RWPE2 (cell line): Measurements from ENCODE around the gene MEF2B.
A peak's percentile ranks its signal among the peaks of the same experiment; 100 is the strongest.

Experiments
- ATAC-seq: fragments of 200-7000 bp; cut with Tn5 transposase; 3 replicates; pipeline ENCODE4 v1.9.1; 2021; ENCODE audit warnings: low read depth
- DNase-seq: peaks from one replicate; pipeline ENCODE4 v3.0.0-alpha.2; 2020; ENCODE audit warnings: low spot score
- H3K27ac ChIP-seq: fragments of 450-650 bp; 2 replicates; pipeline ENCODE4 v1.5.1; 2017; ENCODE audit warnings: mild to moderate bottlenecking; ENCODE audit not compliant: poor library complexity, severe bottlenecking
- H3K27me3 ChIP-seq: fragments of 250-450 bp; sonication (Bioruptor Pico); 2 replicates; pipeline ENCODE4 v1.5.1; 2021; ENCODE audit warnings: mild to moderate bottlenecking, moderate library complexity; ENCODE audit not compliant: insufficient read depth, poor library complexity, severe bottlenecking
- H3K36me3 ChIP-seq: fragments of 250-450 bp; sonication (Bioruptor Pico); 2 replicates; pipeline ENCODE4 v1.5.1; 2020; ENCODE audit warnings: low read depth, mild to moderate bottlenecking, moderate library complexity
- H3K4me1 ChIP-seq: fragments of 250-450 bp; sonication (Bioruptor Pico); 2 replicates; pipeline ENCODE4 v1.5.1; 2021; ENCODE audit warnings: mild to moderate bottlenecking, moderate library complexity; ENCODE audit not compliant: insufficient read depth, poor library complexity, severe bottlenecking
- H3K4me3 ChIP-seq: fragments of 250-450 bp; sonication (Bioruptor Pico); 2 replicates; pipeline ENCODE4 v1.5.1; 2021; ENCODE audit warnings: mild to moderate bottlenecking, moderate library complexity; ENCODE audit not compliant: severe bottlenecking
- H3K9me3 ChIP-seq: fragments of 250-450 bp; sonication (Bioruptor Pico); 2 replicates; pipeline ENCODE4 v1.5.1; 2021; ENCODE audit warnings: mild to moderate bottlenecking, moderate library complexity; ENCODE audit not compliant: severe bottlenecking
- TF ChIP-seq, protein P1 (sequence below): fragments of 450-650 bp; IDR thresholded peaks from one replicate; pipeline ENCODE4 v1.5.1; 2017; ENCODE audit warnings: mild to moderate bottlenecking, moderate library complexity; ENCODE audit not compliant: poor library complexity, severe bottlenecking

The MEF2B gene

DNA sequence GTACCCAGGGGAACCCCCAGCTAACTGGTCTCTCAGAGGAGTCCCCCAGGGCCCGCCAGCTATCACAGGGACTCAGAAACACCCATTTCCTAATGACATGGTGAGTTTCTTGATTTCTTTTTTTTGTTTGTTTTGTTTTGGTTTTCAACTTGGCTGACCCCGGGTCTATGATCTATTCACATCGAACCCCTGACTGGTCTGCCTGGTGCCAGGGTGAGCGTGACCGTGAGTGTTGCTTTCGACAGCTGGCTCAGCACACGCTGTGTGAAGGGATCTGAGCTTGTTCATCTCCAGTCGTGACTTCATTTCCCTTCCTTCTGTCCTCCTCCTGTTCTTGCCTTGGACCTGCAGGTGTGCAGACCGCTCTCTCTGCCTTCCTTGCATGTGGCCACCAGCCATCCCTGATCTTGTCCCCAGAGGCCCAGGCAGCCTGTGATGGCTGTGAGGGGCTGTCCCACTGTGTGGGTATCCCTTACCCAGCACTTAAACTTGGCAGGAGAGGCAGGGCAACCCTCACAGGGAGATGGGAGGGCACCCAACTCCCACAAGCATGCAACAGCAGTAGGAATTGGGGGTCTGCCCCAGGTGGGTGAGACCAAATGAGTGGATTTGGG, 58.0 kb downstream of the MEF2B start:
- peaks cover 7% of the 10 kb centered on the region for H3K27me3 ChIP-seq
- H3K4me3 ChIP-seq: no peak overlapping the region
- TF ChIP-seq, protein P1, sequence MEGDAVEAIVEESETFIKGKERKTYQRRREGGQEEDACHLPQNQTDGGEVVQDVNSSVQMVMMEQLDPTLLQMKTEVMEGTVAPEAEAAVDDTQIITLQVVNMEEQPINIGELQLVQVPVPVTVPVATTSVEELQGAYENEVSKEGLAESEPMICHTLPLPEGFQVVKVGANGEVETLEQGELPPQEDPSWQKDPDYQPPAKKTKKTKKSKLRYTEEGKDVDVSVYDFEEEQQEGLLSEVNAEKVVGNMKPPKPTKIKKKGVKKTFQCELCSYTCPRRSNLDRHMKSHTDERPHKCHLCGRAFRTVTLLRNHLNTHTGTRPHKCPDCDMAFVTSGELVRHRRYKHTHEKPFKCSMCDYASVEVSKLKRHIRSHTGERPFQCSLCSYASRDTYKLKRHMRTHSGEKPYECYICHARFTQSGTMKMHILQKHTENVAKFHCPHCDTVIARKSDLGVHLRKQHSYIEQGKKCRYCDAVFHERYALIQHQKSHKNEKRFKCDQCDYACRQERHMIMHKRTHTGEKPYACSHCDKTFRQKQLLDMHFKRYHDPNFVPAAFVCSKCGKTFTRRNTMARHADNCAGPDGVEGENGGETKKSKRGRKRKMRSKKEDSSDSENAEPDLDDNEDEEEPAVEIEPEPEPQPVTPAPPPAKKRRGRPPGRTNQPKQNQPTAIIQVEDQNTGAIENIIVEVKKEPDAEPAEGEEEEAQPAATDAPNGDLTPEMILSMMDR: no peak
- no peaks in the 10 kb centered on the region for H3K9me3 ChIP-seq
- H3K27ac ChIP-seq: no peak overlapping the region
- DNase-seq: no peak
- no peak for ATAC-seq
- no peaks in the 10 kb centered on the region for H3K4me1 ChIP-seq
- no peaks in the 10 kb centered on the region for H3K36me3 ChIP-seq

DNA sequence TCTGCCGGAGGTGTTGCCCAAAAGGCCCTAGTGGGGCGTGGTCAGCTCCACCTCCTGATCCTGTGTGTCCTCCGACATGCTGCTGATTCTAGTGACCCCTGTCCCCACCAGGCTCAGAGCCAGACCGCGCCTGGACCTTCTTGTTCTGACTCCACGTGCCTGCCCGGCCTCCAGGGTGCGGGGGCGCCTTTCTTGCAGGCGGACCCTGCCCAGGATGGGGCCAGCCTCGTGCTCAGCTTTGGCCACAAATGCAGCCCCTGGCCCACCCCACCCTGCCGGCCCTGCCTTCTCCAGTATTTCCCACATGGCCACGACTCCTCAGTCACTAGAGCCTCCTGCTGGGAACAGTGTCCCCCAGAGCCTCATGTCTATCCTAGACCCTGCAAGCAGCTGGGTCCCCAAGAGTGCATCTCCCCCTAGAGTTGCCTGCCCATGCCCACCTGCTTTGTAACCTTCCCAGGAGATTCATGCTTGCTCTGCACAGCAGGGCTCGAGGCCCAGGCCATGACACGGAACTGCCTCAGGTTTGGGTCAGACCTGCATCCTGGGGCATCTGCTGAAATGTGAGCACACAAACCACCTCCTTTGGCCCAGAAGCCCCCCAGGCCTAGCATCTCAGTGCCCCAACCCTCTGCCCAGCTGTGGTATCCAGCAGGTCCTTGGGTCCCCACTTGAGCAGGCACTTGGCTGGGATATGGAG, 58.8 kb downstream of the MEF2B start:
- no peaks in the 10 kb centered on the region for H3K36me3 ChIP-seq
- H3K4me1 ChIP-seq: no peaks in the 10 kb centered on the region
- ATAC-seq (no peak), DNase-seq (no peak)
- peaks cover 7% of the 10 kb centered on the region for H3K27me3 ChIP-seq
- TF ChIP-seq, protein P1: no peak
- H3K9me3 ChIP-seq: no peaks in the 10 kb centered on the region
- no peak overlapping the region for H3K4me3 ChIP-seq
- H3K27ac ChIP-seq: no peak overlapping the region

DNA sequence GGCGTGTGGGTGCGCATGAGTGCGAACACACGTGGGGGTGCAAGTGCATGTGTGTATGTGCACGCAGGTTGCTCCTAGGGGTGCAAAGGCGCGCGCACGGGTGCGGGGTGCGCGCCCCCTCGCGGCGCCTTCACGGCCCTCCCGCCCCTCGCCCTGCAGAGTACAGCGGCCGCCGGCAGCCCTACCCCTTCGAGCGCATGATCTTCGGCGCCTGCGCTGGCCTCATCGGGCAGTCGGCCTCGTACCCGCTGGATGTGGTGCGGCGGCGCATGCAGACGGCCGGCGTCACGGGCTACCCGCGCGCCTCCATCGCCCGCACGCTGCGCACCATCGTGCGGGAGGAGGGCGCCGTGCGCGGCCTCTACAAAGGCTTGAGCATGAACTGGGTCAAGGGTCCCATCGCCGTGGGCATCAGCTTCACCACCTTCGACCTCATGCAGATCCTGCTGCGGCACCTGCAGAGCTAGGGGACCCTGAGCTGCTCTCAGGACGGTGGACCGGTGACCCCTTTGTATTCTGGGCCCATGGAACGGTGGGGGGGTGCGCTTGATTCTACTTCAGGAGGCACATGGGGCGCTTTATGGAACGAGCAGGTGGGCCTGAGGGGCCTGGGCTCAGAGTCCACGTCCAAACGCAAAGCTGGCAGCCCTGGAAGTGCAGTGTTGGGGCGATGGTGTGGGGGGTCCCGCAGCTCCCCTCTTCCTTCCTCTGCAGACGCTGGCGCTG, 59.5 kb downstream of the MEF2B start:
- H3K4me3 ChIP-seq: no peak overlapping the region
- H3K27me3 ChIP-seq: peaks cover 7% of the 10 kb centered on the region
- no peaks in the 10 kb centered on the region for H3K9me3 ChIP-seq
- no peaks in the 10 kb centered on the region for H3K36me3 ChIP-seq
- no peaks in the 10 kb centered on the region for H3K4me1 ChIP-seq
- H3K27ac ChIP-seq: no peak overlapping the region
- ATAC-seq (peak; percentile 39; the same call in 1 of the 3 replicates), DNase-seq (no peak)
- TF ChIP-seq, protein P1: peak; percentile 36

DNA sequence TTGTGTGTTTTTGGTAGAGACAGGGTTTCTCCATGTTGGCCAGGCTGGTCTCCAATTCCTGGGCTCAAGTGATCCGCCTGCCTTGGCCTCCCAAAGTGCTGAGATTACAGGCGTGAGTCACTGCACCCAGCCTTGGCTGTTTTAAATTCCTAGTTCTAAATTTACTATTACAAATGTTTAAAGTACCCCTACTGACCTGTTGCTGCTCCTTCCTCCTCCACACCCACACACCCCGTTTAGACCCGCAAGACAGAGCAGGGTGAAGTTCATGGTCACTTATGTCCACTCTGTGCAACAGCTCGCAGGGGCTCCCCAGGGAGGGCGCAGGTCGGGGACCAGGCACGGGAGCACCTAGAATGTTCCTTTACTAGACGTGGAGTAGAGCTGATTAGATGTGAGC, 60.5 kb downstream of the MEF2B start:
- no peak overlapping the region for H3K4me3 ChIP-seq
- no peak for ATAC-seq
- H3K36me3 ChIP-seq: no peaks in the 10 kb centered on the region
- no peaks in the 10 kb centered on the region for H3K9me3 ChIP-seq
- TF ChIP-seq, protein P1: no peak
- H3K27me3 ChIP-seq: peaks cover 7% of the 10 kb centered on the region
- DNase-seq: no peak
- H3K4me1 ChIP-seq: no peaks in the 10 kb centered on the region
- no peak overlapping the region for H3K27ac ChIP-seq
